HG03469 (cell line): ENCODE data around the gene NMU.
"Not testable (repeated sequence)": the region's sequence is repeated elsewhere in the genome, so short reads cannot be mapped to it uniquely, and the experiment has no call there.

ENCODE experiments used
- ATAC-seq: cut with Tn5 transposase; IDR thresholded peaks from one replicate; pipeline ENCODE4 v1.9.1; 2021; ENCODE audit warnings: mild to moderate bottlenecking, moderate library complexity, moderate number of reproducible peaks; ENCODE audit not compliant: unreplicated experiment

The NMU gene

GRCh38 chr4:55568905-55569504, 67.1 kb downstream of the NMU start:
- ATAC-seq, result peak; percentile 75

GRCh38 chr4:55561889-55562288, 74.2 kb downstream of the NMU start:
- ATAC-seq, result peak; percentile 100

- no peak for ATAC-seq
These were observed 76.0 kb downstream of the NMU start for GRCh38 chr4:55560096-55560495.

GRCh38 chr4:55554453-55555030, 81.6 kb downstream of the NMU start:
- no peak for ATAC-seq

GRCh38 chr4:55553441-55554201, 82.5 kb downstream of the NMU start:
- ATAC-seq, result no peak

GRCh38 chr4:55551964-55552363, 84.1 kb downstream of the NMU start:
- ATAC-seq, result not testable (repeated sequence)

GRCh38 chr4:55549888-55550287, 86.2 kb downstream of the NMU start:
- ATAC-seq, result no peak

GRCh38 chr4:55547918-55548317, 88.2 kb downstream of the NMU start:
- ATAC-seq, result no peak

GRCh38 chr4:55547466-55547770, 88.7 kb downstream of the NMU start:
- ATAC-seq, result no peak

- ATAC-seq, result peak; percentile 67
These were observed 89.2 kb downstream of the NMU start, which contains the start of gene CLOCK for GRCh38 chr4:55546756-55547465. Gene CLOCK (minus strand): TSS chr4:55546909. CDS start chr4:55482785, 64,124 bp downstream.

- no peak for ATAC-seq
These were observed 89.7 kb downstream of the NMU start for GRCh38 chr4:55546506-55546755.

GRCh38 chr4:55545641-55546505, 90.2 kb downstream of the NMU start:
- peak; percentile 28 for ATAC-seq
